RKO (cell line): Measurements from ENCODE around the gene LVRN.
A peak's percentile ranks its signal among the peaks of the same experiment; 100 is the strongest.

Source experiments
- DNase-seq: peaks from one replicate; pipeline ENCODE4 v3.0.0-alpha.2; 2016; ENCODE audit warnings: low spot score

The LVRN gene

DNA sequence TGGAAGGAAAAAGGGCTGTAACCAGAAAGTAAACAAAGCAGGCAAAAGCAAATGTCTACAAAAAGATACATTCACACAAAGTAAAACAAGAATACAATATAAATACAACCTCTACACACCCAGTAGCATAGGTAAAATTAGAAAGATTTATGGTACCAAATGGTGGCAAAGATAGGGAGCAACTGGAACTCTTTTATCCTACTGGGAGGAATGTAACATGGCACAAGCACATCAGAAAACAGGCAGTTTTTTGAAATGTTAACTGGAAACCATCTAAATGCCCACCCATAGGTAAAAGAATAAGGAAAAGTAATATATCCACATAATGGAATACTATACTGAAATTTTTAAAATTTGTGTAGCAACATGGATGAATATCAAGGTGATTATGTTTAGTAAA, 61.3 kb downstream of the LVRN start:
- DNase-seq, result no peak

DNA sequence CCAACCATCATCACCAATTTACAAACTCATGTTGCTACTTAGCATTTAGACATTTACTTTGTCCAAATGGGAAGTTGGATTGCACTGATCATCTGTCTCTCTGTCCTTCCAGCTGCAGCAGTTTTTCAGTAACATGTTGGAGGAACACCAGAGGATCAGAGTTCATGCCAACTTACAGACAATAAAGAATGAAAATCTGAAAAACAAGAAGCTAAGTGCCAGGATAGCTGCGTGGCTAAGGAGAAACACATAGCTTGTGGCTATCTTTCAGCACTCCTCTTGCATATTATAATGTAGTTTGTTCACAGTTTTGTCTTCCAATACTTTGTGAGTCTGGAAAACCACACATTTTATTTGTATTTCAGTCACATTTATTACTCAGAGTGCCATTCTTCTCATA, 63.6 kb downstream of the LVRN start:
- DNase-seq, result no peak

DNA sequence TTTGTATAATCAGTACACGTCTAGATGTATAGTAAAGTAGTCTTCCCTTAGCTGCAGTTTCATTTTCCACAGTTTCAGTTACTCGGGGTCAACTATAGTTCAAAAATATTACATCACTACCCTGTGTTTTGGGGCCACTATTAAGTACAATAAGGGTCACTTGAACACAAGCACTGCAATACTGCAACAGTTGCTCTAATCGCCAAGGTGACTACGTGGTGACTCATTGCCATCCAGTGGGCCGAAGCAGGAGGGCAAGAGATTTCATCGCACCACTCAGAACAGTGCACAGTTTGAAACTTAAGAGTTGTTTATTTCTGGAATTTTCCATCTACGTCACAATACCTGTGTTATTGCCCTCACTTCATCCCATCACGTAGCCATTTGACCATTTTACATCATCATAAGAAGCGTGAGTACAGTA, 69.8 kb downstream of the LVRN start, which contains the start of gene ARL14EPL:
ARL14EPL (plus strand) TSS at position 379 of the 424 bp plus-strand sequence. CDS start 18,994 bp downstream, outside the sequence.
- DNase-seq, result peak; percentile 90

DNA sequence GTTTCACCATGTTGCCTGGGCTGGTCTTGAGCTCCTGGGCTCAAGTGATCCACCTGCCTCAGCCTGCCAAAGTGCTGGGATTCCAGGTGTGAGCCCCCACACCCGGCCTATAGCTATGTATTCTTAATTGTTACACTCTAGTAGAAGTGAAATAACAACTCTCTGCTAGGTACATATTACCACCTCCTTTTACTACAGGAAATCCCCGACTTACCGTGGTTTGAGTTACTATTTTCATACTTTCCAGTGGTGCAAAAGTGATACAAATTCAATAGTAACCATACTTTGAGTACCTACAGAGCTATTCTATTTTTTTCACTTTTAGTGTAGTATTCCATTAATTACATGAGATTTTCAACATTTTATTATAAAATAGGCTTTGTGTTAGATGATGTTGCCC, 70.7 kb downstream of the LVRN start:
- no peak for DNase-seq

DNA sequence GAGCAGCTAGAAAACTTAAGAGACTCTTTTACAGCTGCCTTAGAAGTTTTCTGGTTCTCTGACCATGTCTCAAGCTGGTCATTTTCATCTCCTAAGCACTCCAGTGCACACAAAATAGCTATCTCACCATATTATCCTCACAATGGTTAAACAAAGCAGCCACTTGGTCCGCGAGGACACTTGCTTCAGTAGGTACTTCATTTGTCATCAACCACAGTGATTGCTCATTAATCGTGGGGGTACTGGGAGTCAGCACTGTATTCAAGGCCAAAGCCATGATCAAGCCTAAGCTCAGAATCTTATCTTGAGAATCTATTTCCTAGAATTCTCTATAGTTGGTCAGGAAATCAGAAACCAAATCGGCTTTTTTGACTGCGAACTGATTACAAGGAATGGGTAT, 72.8 kb downstream of the LVRN start:
- peak; percentile 8 for DNase-seq

DNA sequence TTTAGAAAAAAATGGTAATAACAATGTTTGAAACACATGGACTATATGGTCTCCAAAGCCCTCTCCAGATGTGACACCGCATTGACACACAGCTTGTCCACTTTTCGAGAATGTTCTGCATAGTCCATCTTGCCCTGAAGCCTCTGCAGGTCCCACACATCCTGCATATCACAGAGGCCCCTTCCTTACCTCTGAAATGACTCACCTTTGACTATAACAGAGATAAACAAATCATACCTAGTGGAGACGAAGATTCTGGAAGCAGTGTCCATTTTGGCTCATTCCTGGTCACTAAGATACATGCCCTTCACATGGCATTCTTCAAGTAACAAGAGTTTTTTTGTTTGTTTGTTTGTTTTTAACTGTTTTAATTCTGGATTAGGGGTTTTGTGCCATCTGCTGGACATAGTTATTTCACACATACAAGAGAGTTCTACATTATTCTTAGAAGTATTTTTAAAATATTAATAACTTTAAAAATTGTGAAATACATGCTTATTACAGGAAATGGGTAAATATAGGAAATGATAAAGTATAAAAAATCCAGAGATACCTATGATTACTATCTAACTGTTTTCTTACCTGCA, 75.1 kb downstream of the LVRN start:
- DNase-seq, result no peak

DNA sequence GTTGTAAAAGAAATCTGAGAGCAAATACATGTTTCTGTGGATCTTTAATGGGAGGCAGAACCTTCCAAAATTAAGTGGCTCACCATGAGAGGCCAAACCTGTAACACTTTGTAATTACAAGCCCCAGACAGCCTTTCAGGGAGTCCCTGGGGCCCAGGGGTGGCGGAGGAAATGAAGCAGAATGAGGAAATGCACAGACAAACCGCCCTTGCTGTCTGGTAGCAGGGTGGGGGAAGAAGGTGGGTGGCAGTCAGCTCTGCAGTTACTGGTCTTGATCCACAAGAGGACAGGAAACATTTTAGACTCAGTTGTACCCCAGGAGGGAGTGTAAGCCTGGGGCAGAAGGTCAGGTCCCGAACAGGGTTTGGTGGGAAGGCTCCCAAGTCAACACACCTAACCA, 76.5 kb downstream of the LVRN start:
- DNase-seq, result no peak

DNA sequence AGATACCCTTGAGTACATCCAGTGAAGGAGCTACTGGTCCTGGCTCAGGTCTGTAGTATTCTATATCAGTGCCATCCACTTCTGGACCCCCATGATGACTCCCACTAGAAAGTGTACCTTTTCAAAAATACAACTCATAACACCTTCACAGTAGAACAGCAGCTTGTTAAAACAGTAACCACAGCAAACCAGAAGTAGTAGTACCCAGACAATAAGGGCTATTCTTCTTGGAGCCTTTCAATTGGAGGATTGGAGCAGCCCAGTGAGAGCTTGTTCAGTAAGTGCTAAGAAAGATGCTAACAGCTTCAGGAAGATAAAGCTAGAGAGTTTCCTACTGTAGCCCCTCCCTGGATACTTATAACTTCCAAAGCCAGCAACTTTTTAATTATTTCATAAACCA, 80.1 kb downstream of the LVRN start:
- no peak for DNase-seq

DNA sequence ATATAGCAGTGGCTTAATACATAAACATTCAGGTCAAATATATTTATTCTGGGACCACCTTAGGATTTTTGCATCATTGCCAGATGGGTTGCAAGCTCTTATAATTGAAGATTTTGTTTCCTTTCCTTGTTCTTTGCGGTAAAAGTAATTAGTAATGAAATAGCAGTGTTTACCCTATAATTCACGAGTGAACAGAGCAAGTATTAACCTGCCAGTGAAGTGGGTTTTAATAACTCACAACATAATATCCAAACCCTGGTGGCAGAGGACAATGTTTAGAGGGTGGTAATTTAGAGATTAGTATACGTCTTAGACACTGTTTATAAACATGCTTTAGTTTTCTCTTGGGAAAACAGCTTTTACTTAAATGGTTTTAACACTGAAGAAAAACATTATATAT, 81.8 kb downstream of the LVRN start:
- DNase-seq, result no peak

DNA sequence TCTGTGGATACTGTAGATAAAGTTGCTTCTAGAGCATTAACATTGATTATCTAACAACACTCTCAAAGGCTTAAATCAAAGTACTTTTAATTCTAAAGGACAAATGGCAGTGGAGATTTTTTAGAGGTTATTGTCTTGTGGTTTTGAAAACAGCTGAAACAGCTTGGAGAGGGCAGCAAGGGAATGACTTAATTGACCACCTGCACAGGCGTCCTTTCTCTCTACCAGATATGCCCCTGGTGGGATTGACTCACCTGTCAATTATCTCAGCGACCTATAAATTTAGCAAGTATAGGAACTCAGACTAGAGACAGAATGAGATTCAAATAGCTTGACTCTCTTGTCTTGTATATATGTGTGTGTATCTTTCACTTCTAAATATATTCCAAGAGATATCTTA, 83.5 kb downstream of the LVRN start:
- no peak for DNase-seq

DNA sequence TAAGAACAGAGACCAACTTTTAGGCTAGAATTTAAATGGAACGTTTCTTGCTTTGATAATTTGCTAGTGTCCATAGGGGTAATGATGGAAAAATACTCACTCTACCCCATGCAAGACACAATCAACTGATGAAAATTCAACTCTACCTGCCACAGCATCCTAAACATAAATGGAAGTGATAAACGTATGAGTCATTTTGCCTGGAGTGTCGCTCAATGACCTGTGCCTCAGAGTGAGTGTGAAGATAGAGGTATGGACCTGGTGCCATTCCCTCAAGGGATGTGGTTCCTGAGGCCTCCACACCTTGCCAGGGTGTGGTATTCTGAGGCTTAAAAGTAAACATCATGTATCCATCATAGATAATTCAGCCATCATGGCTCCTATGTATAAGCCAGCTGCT, 84.0 kb downstream of the LVRN start:
- DNase-seq, result no peak

DNA sequence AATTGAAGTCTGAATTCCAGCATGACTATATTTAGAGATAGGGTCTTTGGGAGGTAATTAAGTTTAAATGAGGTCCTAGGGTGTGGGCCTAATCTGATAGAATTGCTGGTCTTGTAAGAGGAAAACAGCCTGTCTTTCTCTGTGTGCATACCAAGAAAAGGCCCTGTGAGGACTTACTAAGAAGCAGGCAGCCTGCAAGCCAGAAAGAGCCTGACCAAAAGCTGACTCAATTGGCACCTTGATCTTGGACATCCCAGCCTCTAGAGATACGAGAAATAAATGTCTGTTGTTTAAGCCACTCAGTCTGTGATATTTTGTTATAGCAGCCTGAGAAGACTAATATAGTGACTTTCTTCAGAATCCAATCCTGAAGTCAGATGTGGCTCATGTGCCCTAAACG, 84.5 kb downstream of the LVRN start:
- DNase-seq, result no peak

DNA sequence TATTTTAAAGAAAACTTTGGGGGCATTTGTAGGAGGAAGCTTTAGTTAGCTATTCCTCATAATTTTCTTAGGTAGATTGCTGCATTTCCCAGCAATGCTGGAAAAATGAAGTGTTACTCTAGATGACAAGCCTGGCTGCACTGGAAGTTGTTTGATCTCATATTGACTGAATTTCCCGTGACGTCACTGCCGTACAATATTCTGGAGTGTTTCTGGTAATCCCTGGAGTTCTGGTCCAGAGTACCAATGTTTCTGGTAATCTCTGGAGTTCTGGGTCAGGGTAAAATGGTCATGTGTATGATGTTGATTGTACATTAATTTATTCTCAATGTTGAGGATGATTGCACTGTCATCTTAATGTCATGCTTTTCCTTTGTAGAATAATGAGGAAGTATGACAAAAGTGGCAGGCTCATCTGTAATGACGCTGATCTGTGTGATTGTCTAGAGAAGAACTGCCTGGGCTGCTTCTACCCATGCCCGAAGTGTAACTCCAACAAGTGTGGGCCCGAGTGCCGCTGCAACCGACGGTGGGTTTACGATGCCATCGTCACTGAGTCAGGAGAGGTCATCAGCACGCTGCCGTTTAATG, 96.2 kb downstream of the LVRN start:
- DNase-seq, result no peak

DNA sequence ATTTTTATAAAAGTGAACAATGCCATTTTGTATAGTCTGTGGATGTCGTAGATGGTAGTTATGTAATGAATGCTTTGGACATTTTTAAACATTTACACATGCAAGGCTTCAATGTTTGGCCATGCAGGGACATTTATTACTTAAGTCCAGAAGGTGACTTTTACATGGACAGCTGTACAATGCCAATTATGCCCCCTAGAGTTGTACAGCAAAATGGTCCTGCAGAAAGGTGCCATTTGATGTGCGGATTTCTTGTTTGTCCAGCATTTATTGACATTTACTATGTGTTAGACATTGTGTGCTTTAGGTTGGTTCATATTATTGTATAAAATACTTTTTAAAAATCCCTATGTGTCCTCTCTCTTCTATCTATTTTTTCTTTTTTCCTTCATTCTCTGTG, 100.1 kb downstream of the LVRN start:
- no peak for DNase-seq

DNA sequence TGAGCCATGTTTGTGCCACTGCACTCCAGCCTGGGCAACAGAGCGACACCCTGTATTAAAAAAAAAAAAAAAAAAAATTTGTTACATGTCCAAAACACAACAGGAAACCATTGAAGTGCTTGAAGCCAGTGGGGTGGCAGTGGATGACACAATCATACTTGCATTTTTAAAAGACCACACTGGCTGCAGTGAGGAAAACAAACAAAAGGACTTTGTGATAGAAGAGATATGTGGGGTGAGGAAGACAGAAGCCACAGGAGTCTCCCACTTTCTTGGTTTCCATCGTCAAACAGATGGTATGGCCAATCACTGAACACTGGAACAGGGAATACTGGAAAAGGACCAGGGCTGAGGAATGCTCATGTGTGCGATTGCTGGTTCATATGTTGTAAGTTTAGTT, 101.7 kb downstream of the LVRN start:
- no peak for DNase-seq

DNA sequence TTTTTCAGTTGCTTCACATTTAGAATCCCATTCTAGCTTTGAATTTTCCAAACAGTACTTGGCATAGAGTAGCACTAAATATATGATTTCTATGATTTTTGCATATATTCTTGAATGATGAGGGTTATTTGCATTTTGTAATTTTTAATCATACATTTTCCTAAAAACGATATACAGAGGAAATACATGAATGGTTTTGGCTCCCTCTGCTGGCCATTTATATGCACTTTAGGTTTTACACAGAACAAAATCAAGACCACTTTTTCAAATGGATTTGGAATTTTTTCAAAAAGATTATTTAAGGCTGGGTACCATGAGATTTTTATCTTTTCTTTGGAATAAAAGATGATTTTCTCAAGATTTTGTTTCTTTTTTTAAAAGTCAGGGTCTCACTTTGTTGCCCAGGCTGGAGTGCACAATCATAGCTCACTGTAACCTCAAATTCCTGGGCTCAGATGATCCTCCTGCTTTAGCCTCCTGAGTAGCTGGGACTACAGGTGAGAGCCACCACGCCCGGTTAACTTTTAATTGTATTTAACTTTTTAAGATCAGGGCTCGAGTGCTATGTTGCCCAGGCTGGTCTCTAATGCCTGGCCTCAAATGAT, 105.9 kb downstream of the LVRN start:
- peak; percentile 69 for DNase-seq

DNA sequence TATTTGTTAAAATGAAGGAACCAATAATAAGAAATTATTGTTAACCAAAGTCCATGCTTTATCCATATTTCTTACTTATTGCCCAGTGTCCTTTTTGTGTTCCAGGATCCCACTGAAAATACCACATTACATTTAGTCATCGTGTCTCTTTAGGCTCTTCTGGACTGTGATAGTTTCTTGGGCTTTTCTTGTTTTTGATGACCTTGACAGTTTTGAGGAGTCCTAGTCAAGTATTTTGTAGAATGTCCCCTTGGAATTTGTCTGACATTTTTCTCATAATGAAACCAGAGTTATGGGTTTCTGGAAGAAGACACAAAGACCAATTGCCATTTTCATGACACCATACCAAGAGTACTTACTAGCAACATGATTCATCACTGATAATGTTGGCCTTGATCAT, 108.9 kb downstream of the LVRN start:
- no peak for DNase-seq

DNA sequence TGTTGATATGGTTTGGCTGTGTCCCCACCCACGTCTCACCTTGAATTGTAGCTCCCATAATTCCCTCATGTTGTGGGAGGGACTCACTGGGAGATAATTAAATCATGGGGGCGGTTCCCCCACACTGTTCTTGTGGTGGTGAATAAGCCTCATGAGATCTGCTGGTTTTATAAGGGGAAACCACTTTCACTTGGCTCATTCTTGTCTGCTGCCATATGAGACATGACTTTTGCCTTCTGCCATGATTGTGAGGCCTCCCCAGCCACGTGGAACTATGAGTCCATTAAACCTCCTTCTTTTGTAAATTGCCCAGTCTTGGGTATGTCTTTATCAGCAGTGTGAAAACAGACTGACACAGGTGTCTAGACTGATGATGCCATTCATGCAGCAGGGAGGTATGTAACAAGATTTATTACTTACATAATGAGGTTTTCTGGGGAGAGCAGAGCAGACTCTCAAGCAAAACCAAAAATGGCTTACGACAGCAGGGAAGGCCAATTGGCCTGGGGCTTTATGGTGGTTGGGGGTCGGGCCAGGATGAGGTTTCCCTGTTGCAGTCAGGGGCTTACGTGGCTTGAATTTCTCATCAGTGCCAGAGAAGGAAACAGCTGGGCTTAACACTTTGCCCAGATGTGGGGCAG, 113.0 kb downstream of the LVRN start:
- no peak for DNase-seq

DNA sequence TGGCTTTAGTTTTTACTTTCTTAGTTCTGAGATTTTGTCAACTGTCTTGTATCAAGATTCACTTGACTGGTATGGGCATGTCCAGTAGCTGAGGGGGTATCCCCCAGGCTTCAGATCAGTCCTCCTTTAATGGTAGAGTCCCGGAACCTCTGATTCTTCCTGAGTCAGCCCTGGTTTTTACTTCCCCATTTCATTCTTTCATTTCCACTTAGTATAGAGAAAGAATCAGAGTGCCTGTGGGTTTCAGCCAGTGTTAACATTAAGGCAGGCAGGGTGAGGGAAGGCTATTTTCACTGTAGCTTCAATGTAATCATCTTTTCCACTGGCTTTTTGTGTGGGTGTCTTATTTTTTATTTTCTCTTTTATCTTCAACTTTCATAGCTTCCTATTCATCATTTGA, 114.2 kb downstream of the LVRN start:
- DNase-seq, result no peak
